Stimulated activated CD4-positive, alpha-beta T cell treated with anti-CD3 and anti-CD28 coated beads, TNF-alpha, amount 100 ng/mL, for 24 hours (primary cell): ENCODE results near the gene SLC28A1.

Experiments
- DNase-seq, 3 experiments: peaks; one replicate each; pipeline ENCODE4 v3.0.0-alpha.2; 2020; ENCODE audit warnings: low read depth in 3 of 3

Gene SLC28A1

DNA sequence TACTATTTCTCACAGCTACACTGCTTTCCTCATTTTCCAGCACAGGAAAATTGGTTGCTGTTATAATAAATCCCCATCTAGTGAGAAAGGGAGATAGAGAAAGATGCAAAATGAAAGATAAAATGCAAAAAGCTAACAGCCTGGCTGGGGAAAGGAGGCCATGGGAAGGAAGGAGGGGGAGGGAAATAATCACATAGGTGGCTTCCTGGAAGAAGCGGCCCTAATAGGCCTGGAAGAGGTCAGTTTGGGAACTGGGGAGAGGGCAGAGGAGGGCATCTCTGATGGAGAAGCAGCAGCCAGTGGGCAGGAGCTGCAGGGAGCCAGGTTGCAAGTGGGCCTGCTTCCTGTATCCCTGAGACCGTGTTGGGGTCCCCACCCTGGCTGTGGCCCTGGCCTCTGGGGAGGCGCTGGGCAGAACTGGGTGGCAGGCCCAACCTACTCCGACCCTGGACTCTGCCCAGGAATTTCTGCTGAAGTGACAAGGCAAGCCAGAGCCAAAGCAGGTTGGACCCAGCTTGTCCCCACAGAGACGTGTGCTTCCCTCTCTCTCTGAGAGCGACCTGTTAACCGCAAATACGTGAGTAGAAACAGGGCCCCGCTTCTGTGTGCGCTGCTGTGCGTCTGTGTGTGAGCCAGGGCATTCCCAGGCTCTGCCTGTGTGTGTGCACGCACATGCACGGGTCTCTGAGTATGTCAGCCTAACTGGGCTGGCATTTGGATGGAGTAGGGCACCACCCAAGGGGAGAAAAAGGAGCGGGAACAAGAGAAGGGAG lies 1.9 kb downstream of the SLC28A1 start:
- no peak for DNase-seq

DNA sequence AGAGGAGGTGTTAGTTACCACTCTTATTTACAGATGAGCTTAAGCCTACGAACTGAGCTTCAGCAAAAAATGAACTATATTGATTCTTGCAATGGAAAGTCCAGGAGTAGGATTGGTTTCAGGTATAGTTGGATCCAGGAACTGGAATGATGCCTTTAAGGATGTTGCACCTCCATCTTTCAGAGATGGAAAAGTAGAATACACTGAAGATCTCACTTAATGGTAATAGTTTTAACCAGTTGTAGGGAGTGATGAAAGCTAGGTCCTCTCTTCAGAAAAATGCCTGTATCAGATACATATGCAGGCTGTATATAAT lies 2.5 kb downstream of the SLC28A1 start:
- no peak for DNase-seq

DNA sequence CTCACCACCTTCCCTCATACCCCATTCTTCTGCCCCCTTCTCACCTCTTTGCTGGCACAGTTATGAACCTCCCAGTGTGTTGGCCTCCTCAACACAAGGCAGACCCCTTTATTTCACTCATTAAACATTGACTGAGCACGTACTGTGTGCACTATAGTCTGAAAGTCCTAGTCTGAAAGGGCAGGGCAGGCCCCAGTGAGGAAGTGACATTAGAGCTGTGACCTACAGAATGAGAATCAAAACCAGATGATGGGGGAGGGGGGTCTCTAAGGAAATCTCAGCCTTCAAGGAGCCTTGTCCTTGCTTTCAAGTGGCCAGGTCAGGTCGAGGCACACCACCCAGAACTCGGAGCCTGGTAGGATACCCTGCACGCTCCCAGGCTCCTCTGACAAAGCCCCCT lies 3.5 kb downstream of the SLC28A1 start:
- DNase-seq = no peak

DNA sequence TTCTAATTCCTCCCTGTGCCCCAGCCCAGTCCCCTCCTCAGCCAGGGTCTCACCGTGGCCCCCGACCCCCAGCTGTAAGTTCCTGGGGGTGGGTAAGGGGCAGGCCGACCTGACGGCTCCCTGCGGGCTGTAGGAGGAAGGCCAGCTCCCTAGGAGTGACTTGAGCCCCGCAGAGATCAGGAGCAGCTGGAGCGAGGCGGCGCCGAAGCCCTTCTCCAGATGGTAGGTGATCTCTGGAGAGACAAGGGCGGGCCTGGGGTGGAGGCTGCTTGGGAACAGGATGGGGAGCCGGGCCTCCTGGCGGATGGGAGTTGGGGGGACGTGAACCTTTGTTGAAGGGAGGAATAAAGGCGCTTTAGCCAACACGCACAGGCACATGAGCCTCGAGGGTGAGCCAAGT lies 4.2 kb downstream of the SLC28A1 start:
- no peak for DNase-seq

DNA sequence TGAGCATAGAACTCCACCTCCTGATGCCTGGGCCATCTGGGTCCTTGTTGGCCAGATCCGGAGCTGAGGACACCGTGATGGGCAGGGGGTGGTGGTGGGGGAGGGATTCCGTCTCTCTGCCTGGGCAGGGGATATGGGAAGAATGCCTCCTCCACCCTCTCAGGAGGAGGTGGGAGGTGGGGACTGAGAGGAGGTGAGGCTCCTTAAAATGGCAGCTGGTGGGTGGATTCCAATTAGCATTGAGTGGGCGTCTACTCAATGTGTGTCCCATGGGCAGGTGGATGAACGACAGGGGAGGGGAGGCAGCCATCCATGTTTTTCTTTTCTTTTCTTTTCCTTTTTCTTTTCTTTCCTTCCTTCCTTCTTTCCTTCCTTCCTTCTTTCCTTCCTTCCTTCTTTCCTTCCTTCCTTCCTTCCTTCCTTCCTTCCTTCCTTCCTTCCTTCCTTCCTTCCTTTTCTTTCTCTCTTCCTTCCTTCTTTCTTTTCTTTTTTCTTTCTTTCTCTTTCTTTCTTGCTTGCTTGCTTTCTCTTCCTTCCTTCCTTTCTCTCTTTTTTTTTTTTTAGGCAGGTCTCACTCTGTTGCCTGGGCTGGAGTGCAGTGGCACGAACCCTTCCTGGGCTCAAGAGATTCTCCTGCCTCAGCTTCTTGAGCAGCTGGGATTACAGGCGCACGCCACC lies 5.0 kb downstream of the SLC28A1 start:
- no peak for DNase-seq

DNA sequence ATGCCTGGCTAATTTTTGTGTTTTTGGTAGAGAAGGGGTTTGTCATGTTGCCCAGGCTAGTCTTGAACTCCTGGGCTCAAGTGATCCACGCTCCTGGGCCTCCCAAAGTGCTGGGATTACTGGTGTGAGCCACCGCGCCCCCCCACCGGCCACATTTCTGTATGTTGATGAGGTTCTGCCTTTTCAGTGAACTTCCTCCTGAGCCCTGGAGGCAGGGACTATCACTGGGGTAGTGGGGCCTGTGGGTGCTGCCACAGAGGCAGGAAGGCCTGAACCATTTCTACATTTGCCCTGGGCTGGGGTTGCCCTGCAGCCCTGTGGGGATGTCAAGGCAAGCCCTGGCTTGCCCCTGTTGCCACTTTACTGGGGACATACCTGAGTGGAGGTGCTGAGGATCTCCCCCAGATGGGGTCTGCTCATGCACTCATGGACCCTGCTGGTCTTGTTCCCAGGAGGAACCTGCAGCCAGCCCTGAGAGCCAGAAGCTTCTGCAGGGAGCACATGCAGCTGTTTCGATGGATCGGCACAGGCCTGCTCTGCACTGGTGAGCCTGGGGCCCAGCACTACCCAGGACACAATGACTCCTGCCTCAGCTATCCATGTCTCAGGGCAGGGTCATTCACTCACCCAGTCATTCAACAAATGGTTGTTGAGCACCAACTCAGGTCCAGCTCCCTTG lies 5.7 kb downstream of the SLC28A1 start:
- no peak for DNase-seq

DNA sequence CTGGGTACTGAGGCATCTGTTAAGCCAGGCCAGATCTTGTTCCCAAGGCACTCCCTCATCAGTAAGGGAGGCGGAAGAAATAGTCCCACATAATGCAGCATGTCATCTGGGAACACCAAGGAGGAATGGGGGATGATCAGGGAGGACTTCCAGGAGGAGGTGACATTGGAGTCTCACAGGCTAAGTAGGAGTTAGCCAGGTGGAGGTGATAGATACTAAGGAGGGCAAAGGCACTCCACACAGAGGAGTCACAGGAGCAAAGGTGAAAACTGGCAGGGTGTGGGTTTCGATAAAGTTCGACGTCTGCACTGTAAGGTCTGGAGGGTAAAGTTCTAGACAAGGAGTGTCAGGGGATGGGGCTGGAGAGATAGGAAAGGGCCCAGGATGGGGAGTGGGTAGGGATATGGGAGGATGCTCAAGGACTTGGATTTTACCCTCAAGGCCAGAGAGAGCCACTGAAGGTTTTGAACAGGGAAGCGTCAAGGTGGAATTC lies 6.3 kb downstream of the SLC28A1 start:
- DNase-seq = no peak

DNA sequence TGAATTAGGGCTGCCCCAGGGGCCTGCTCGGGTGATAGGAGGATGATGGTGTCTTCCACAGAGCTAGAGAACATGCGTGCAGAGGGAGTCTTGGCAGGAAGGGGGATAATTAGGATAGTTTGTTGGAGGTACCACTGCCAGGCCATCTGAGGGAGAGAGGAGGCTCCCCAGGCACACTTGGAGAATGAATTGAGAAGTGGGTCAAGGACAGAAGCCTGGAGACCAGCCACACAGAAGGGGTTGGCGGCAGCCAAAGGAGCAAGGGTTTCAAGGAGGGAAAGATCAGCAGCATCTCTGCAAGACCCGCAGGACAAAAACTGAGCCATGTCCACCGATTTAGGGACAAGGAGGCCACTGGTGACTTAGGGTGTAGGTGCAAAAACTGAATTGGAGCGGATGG lies 6.9 kb downstream of the SLC28A1 start:
- no peak for DNase-seq

DNA sequence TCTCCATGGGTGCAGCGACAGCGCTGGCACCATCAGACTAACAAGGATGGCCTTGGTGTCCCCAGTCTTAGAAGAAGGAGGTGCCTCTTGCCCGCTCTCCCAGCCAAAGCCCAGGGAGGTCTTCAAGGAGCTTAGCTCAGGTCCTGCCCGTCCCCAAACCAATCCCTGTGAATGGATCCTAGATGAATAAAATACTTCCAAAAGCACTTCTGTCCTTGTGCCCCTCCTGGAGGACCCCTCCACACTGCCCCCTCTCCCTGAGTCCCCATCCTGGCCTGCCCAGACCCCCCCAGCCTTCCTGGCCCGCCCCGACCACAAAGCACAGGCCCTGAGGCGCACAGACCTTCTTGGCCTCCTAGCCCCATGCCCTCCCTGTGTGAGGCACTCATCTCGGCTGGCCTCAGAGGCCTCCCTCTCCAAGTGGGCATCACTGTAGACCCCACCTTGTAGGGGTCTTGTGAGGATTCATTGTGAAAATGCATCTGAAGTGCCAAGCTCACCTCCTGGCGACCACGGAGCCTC lies 8.4 kb downstream of the SLC28A1 start:
- DNase-seq = no peak

DNA sequence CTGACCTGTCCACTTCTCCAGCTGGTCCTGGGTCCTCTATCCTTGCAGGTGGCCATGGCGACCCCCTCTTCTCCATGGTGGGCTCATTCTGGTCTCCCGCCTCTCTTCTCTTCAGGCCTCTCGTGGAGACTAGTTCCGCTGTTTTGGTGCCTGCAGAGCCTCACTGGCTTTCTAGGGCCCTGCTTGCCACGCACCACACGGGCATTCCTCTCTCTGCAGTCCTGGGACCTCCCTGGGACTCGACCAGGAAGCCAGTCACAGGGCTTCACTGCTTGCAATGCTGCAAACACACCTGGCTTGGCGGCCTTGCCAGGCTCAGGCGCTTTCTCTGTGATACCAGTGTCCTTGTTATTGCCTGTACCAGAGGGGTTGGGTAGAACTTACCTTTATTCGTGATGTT lies 9.1 kb downstream of the SLC28A1 start:
- DNase-seq = no peak

DNA sequence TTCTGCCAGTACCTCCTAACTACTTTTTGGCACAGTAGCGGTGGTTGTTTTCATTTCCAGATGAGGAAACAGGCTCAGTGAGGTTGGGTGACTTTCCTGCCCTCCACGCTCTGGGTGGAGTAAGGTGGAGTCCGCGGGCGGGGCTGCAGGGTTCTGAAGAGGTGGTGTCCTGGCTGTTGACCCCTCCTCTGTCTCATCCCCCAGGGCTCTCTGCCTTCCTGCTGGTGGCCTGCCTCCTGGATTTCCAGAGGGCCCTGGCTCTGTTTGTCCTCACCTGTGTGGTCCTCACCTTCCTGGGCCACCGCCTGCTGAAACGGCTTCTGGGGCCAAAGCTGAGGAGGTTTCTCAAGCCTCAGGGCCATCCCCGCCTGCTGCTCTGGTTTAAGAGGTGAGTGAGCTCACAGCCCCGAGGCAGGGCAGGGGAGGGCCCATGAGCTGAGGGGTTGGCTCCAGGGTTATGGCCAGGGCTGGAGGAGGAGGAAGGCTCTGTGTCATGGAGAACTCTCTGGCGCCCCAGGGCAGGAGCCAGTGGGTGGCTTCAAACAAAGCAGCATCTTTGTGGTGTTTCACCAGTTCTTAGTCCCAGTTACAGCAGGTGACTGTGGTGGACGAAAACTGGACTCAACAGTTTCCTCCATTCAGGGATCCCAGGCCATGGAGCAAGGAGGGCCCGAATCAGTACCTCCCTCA lies 10.4 kb downstream of the SLC28A1 start:
- no peak for DNase-seq

DNA sequence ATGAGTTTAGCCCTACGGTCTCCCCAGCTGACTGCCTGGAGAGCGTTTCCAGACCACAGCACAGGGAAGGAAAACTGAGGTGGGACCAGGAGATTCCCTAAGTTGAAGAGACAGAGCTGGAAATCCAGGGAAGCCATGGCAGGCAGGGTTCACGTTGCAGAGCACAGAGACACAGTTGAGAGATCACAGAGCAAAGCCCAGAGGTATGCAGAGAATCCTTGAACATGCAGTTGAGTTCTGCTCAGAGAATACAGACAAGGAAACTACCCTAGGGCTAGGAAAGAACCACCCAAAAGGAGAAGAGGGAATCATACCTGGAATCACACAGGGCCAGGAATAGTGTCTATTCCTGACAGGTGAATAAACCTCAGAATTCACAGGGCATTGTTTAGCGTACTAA lies 14.3 kb downstream of the SLC28A1 start:
- DNase-seq = no peak

DNA sequence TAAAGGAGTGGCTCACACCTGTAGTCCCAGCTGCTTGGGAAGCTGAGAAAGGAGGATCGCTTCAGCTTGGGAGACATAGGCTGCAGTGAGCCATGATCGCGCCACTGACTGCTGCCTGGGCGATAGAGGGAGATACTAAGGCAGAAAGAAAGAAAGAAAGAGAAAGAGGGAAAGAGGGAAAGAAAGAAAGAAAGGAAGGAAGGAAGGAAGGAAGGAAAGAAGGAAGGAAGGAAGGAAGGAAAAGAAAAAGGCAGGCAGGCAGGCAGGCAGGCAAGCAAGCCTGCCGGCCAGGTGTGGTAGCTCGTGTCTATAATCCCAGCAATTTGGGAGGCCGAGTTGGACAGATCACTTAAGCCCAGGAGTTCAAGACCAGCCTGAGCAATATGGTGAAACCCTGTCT lies 15.3 kb downstream of the SLC28A1 start:
- no peak for DNase-seq

DNA sequence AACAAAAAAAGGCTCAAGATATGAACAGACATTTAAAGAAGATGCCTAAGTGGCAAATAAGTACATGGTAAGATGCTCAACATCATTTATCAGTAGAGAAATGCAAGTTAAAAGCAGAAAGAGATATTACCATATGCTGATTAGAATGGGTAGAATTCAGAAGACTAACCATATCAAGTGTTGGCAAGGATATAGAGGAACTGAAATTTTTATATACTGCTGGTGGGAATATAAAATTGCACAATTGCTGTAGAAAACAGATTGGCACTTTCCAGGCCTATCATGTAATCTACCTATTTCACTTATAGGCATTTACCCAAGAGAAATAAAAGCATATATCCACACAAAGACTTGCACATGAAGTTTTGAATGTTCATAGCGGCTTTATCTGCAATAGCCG lies 17.1 kb downstream of the SLC28A1 start:
- DNase-seq = no peak

DNA sequence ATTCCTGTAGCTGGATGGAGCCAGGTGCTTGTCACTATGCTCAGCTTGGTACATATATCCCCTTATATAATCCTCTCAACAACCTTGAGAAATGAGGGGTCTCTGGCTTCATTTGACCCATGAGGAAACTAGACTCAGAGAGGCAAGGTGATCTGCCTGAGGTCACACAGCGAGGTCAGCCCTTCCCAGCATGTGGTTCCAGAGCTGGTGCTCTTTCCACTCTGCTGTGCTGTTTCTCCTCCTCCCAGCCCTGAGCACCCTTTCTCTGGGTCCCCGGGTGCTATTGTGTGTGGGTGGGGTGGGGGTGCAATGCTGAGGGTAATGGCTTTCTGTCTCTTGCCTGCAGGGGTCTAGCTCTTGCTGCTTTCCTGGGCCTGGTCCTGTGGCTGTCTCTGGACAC lies 19.3 kb downstream of the SLC28A1 start:
- no peak for DNase-seq

DNA sequence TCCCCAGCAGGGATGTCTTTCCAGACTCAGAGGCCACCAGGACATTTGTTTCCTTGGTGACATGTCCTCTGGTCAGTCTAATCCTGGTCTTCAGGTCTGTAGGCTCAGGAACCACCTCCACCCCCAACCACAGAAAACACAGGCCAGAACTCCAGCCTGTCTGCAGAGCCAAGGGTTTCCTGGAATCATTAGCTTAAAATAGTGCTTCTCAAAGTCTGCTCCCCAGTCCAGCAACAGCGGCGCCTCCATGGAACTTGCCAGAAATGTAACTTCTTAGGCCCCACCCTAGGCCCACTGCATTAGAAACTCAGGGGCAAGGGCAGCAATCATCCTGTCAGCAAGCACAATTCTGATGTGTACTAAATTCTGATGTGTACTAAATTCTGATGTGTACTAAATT lies 20.0 kb downstream of the SLC28A1 start:
- DNase-seq = no peak

DNA sequence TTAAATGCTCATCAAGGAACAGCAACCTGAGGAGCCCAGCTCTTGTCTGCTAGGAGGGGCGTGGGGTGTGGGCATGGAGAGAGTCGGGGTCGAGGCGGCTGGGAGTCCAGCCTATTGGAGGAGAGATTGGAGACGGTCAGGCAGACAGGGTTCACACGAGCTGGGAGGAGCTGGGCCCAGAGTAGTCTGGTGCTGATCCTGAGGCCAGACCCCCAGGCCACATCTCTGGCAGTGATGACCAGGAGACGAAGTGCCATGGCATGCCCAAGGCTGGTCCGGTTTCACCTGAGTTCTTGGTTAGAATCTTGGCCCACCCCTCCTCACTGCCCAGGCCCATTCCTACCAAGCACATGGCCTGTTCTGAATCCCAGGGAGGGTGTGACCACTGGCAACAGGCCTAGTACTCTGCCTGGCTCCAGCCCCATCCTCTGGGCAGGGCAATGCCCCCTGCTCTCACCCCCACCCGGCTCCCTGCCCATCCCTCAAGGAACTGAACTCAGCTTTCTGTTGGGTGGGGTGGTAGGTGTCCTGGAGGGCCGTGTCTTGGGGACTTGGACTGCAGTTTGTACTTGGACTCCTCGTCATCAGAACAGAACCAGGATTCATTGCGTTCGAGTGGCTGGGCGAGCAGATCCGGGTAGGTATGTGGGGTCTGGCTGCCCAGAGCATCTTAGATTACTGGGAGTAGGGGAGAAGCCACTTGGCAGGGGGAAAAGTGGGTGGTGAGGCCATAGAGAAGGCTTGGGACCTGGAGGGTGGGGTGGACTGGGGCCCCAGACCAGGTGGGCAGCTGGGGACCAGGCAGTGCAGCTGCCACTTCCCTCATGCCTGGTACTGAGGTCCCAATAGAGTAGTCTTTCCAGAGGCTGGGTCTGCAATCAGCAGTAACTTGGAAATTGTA lies 20.8 kb downstream of the SLC28A1 start:
- DNase-seq = no peak

DNA sequence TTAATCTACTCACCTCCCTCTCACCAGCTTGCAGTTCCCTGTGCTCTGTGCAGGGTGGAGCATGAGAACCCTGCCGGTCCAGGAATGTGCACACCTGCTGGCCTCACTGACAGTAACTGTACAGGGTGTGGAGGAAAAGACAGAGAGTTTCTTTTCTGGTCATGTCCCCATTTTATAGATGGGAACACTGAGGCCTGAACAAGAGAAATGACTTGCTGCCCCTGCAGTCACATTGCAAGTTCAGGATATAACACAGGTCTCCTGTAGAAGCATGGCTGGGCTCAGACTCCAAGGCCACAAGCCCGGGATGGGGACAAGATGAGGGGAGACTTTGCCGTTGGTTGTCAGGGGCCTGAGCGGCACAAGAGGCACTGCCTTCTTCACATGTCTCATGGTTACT lies 23.3 kb downstream of the SLC28A1 start:
- DNase-seq = no peak

DNA sequence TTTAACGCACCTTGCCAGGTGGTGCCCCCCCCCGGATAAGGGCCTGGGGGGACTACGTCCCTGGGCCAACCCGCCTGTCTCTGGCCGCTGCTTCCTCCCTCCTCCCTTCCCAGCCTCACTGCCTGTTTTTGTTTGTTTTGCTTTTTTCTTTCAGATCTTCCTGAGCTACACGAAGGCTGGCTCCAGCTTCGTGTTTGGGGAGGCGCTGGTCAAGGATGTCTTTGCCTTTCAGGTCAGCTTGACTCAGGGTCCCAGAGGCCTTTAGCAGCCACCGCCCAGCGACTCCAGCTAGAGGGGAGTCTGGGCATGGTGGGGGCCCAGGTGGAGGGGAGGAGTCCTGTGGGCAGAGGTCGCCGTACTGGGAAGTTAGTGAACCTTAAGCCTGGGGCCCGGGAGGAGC lies 24.1 kb downstream of the SLC28A1 start:
- no peak for DNase-seq

DNA sequence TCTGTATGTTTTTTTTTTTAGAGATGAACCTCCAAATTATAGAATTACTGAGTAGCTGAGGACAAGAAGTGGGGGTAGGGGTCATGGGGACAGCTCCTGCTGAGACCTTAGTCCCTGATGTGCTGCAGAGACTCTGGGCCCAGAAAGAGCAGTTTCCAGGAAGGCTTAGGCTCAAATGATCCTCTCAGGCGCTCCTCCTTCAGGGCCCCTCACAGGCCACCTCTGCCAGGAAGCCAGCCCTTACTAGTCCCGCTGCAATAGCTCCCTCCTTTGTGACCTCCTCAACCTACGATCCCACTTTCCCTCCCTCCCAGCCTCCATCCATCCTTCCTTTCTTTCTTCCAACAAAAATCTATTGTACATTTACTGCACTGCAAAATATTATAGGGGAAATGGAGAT lies 24.6 kb downstream of the SLC28A1 start:
- DNase-seq = no peak

DNA sequence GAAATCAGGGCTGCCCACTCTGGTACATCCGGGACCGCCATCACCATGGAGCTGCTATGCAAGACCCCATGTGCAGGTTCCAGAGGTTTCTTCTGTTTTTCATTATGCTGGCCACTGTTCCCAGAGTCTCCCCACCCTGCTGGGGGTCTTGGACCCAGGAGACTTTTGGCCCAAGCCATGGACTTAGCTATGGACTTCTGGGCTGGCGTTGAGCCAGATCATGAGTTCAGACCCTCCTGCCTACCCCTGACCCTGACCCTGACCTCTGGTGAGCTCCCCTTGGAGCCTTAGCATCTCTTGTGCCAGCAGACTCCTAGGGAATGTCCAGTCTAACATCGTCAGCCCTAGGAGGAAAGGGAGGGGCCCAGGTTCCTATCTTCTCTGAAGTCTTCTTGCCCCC lies 25.3 kb downstream of the SLC28A1 start:
- no peak for DNase-seq
